GM12878 (cell line): ENCODE measurements around the gene KPNA4. TPM values are rescaled to one million over a fixed set of nuclear protein-coding genes. Genes with fewer than 3 reads are reported as not detected.
A peak's percentile ranks its signal among the peaks of the same experiment; 100 is the strongest.

ENCODE experiments used
- ATAC-seq: fragments of 200-7000 bp; cut with Tn5 transposase; 3 replicates; pipeline ENCODE4 v1.9.1; 2020; ENCODE audit warnings: mild to moderate bottlenecking, moderate library complexity
- BruUV-seq: library from RNA; stranded (reverse); fragments of 400-500 nt; replicated peaks from 2 replicates; lab custom pipeline; 2021; lab: Mats Ljungman, UMichigan
- CTCF ChIA-PET: fragments of 300-600 bp; sonication (Branson Sonifier 250); formaldehyde crosslinking; extraction: SDS; loops from one replicate; lab custom pipeline; 2021; ENCODE audit warnings: inconsistent platforms; lab: Yijun Ruan, JAX
- POLR2A ChIA-PET: fragments of 350-600 bp; formaldehyde crosslinking; extraction: SDS; loops from one replicate; lab custom pipeline; 2021; ENCODE audit warnings: inconsistent platforms; lab: Charles Lee
- RAD21 ChIA-PET: fragments of 300-600 bp; sonication (Branson Sonifier 250); formaldehyde crosslinking; loops from one replicate; lab custom pipeline; 2023; ENCODE audit warnings: antibody characterized with exemption; ENCODE audit not compliant: unreplicated experiment; lab: Charles Lee
- SMC1A ChIA-PET: fragments of 300-600 bp; sonication (Branson Sonifier 250); formaldehyde crosslinking; loops from one replicate; lab custom pipeline; 2023; ENCODE audit not compliant: unreplicated experiment, uncharacterized antibody; lab: Charles Lee
- DNase-seq: peaks from one replicate; pipeline ENCODE4 v3.0.0-alpha.2; 2011; ENCODE audit warnings: low read depth, low spot score
- FAIRE-seq: peaks from 3 replicates; lab custom pipeline; 2011; peaks lifted over from hg19 to GRCh38; lab: Jason Lieb, UNC
- H2AFZ ChIP-seq: 2 replicates; pipeline ENCODE4 v1.6.0; 2011; ENCODE audit warnings: low read depth, low read length, control low read depth; ENCODE audit not compliant: control insufficient read depth
- H3K27ac ChIP-seq: 2 replicates; pipeline ENCODE4 v1.5.1; 2011; ENCODE audit warnings: control low read depth; ENCODE audit not compliant: control insufficient read depth, insufficient read depth
- H3K27me3 ChIP-seq, 2 experiments: replicated peaks in 1 of 2; 2 replicates each; pipeline versions ENCODE4 v1.6.0 to v1.6.1; 2011; ENCODE audit warnings: low read length in 1 of 2; ENCODE audit not compliant: control insufficient read depth in 2 of 2, insufficient read depth in 2 of 2
- H3K36me3 ChIP-seq, 2 experiments: 2 replicates each; pipeline ENCODE4 v1.5.1; 2011; ENCODE audit warnings: low read length in 1 of 2; ENCODE audit not compliant: control insufficient read depth in 2 of 2, insufficient read depth in 2 of 2
- H3K4me1 ChIP-seq: 2 replicates; pipeline ENCODE4 v1.6.1; 2011; ENCODE audit warnings: mild to moderate bottlenecking, low read length, moderate library complexity, mixed read lengths; ENCODE audit not compliant: control insufficient read depth, insufficient read depth
- H3K4me2 ChIP-seq: 2 replicates; pipeline ENCODE4 v1.6.0; 2011; ENCODE audit warnings: control low read depth; ENCODE audit not compliant: control insufficient read depth, insufficient read depth
- H3K4me3 ChIP-seq: fragments of 200-600 bp; sonication (generic); 2 replicates; pipeline ENCODE4 v1.5.1; 2016
- H3K79me2 ChIP-seq: 2 replicates; pipeline ENCODE4 v1.6.0; 2011; ENCODE audit warnings: low read length; ENCODE audit not compliant: control insufficient read depth, insufficient read depth
- H3K9ac ChIP-seq: 2 replicates; pipeline ENCODE4 v1.8.0; 2011; ENCODE audit warnings: low read length, control low read depth, mixed read lengths; ENCODE audit not compliant: control insufficient read depth, insufficient read depth
- H3K9me3 ChIP-seq: replicated peaks from 3 replicates; pipeline ENCODE4 v1.5.1; 2011; ENCODE audit warnings: mild to moderate bottlenecking, low read length; ENCODE audit not compliant: control insufficient read depth, insufficient read depth
- H4K20me1 ChIP-seq: 2 replicates; pipeline ENCODE4 v1.6.0; 2011; ENCODE audit not compliant: control insufficient read depth, insufficient read depth
- BMI1 ChIP-seq: fragments of 450-650 bp; IDR thresholded peaks from 2 replicates; pipeline ENCODE4 v1.6.1; 2016; ENCODE audit warnings: mild to moderate bottlenecking, moderate library complexity, borderline replicate concordance
- CHD4 ChIP-seq: fragments of 200-600 bp; sonication (generic); IDR thresholded peaks from 2 replicates; pipeline ENCODE4 v1.6.1; 2016; ENCODE audit warnings: mild to moderate bottlenecking
- FOS ChIP-seq: IDR thresholded peaks from 3 replicates; pipeline ENCODE4 v1.6.1; 2011; ENCODE audit warnings: borderline replicate concordance; ENCODE audit not compliant: insufficient read length; ENCODE audit errors: extremely low read depth
- GATAD2B ChIP-seq: fragments of 450-650 bp; conservative IDR thresholded peaks from 2 replicates; pipeline ENCODE4 v1.6.1; 2017; ENCODE audit warnings: low read depth, mild to moderate bottlenecking, moderate library complexity
- IKZF1 ChIP-seq: fragments of 450-650 bp; conservative IDR thresholded peaks from 2 replicates; pipeline ENCODE4 v1.6.1; 2017; ENCODE audit warnings: antibody characterized with exemption, mild to moderate bottlenecking
- JUNB ChIP-seq: IDR thresholded peaks from 2 replicates; pipeline ENCODE4 v1.6.1; 2016; ENCODE audit warnings: antibody characterized with exemption, mild to moderate bottlenecking
- KLF5 ChIP-seq: fragments of 450-650 bp; IDR thresholded peaks from 2 replicates; pipeline ENCODE4 v1.6.1; 2014; ENCODE audit warnings: mild to moderate bottlenecking; ENCODE audit not compliant: partially characterized antibody
- MLLT1 ChIP-seq: fragments of 450-650 bp; IDR thresholded peaks from 2 replicates; pipeline ENCODE4 v1.6.1; 2016; ENCODE audit warnings: mild to moderate bottlenecking
- MTA3 ChIP-seq: IDR thresholded peaks from 2 replicates; pipeline ENCODE4 v1.6.1; 2012; ENCODE audit warnings: low read length, inconsistent platforms, borderline replicate concordance
- MYB ChIP-seq: fragments of 150-350 bp; IDR thresholded peaks from 2 replicates; pipeline ENCODE4 v1.6.1; 2014; ENCODE audit warnings: mild to moderate bottlenecking, low read depth, low read length, borderline replicate concordance
- RBBP5 ChIP-seq: fragments of 200-600 bp; sonication (generic); conservative IDR thresholded peaks from 2 replicates; pipeline ENCODE4 v1.6.1; 2016
- RCOR1 ChIP-seq: conservative IDR thresholded peaks from 2 replicates; pipeline ENCODE4 v1.6.1; 2012; ENCODE audit warnings: low read depth, low read length, improper control_type of control experiment
- SPI1 ChIP-seq: IDR thresholded peaks from 2 replicates; pipeline ENCODE4 v1.6.1; 2011; ENCODE audit warnings: low read depth, mild to moderate bottlenecking, low read length, moderate library complexity, borderline replicate concordance; ENCODE audit not compliant: insufficient read depth
- SREBF2 ChIP-seq: IDR thresholded peaks from 2 replicates; pipeline ENCODE4 v1.6.1; 2012; ENCODE audit warnings: mild to moderate bottlenecking, low read length
- USF2 ChIP-seq: IDR thresholded peaks from 2 replicates; pipeline ENCODE4 v1.6.1; 2011; ENCODE audit warnings: low read depth, low read length, improper control_type of control experiment, borderline replicate concordance
- WRNIP1 ChIP-seq: IDR thresholded peaks from 2 replicates; pipeline ENCODE4 v1.6.1; 2011; ENCODE audit warnings: low read depth, low read length, improper control_type of control experiment, borderline replicate concordance
- ZSCAN29 ChIP-seq: fragments of 450-650 bp; IDR thresholded peaks from 2 replicates; pipeline ENCODE4 v1.6.1; 2017; ENCODE audit warnings: mild to moderate bottlenecking, moderate library complexity
- ZZZ3 ChIP-seq: IDR thresholded peaks from 2 replicates; pipeline ENCODE4 v1.6.1; 2011; ENCODE audit warnings: low read depth; ENCODE audit not compliant: control insufficient read depth, insufficient read length
- WGBS: methylation state at CpG from one replicate; pipeline ENCODE4 v1.1.6; 2016; ENCODE audit warnings: low lambda C conversion rate; ENCODE audit not compliant: insufficient replicate concordance, insufficient coverage; ENCODE audit errors: missing lambda C conversion rate; 5-methylcytosine and 5-hydroxymethylcytosine counted together
- in situ Hi-C: fragments of 300-500 bp; cut with MboI; formaldehyde crosslinking; loops from 9 replicates; pipeline ENCODE4 v1.14.3; 2018; ENCODE audit warnings: mixed read lengths
- intact Hi-C: fragments of 100-400 bp; cut with micrococcal nuclease; formaldehyde crosslinking; loops from one replicate; pipeline ENCODE4 v1.14.2; 2022; ENCODE audit not compliant: unreplicated experiment
- polyA plus RNA-seq, 11 experiments: library from polyadenylated mRNA; depleted of rRNA in 4 of 11; unstranded in 6 of 11; stranded (reverse) in 5 of 11; fragments of >200 nt; fragmentation: Nextera tagmentation in 4 of 11; fragmentation: Illumina TruSeq in 1 of 11; extraction: Ambion mirVana in 4 of 11; extraction: Trizol in 1 of 11; gene quantifications; 1 replicate in 1 of 11; 2 replicates in 10 of 11; pipeline versions ENCODE4 v1.2.1 to v1.2.3, GENCODE V29; 2011 to 2016; ENCODE audit warnings: inconsistent platforms in 2 of 11, missing spikeins in 2 of 11, low read depth in 1 of 11
- total RNA-seq, 4 experiments: library from RNA; depleted of rRNA in 3 of 4; stranded (reverse); fragments of >200 nt in 3 of 4; fragmentation: Illumina TruSeq in 1 of 4; extraction: Trizol in 1 of 4; gene quantifications; 2 replicates each; pipeline versions ENCODE4 v1.2.1 to v1.2.3, GENCODE V29; 2013 to 2021

KPNA4 gene
- total and polyA plus RNA-seq, 10 of the 15 experiments (the other 5 are each of a cell fraction or from before 2014, with no cell fraction given) = 9.9 to 40.6 (median 18.1) TPM

- DNase-seq (no peak), FAIRE-seq (peak; percentile 35), ATAC-seq (no peak)
- H3K79me2 ChIP-seq = peaks cover 10% of the 10 kb centered on the region
- in situ Hi-C loops = loop anchor here (10.0 kb wide), 1 partner anchor 655 kb away; the partner anchor contains the start of gene NMD3
- no peak overlapping the region for H3K9ac ChIP-seq
- H2AFZ ChIP-seq = no peak overlapping the region
- H3K27ac ChIP-seq = no peak overlapping the region
- SMC1A ChIA-PET = interaction anchor here (1.4 kb wide), 1 partner anchor 14 kb away, joined by 3 read pairs; no protein-coding TSS in a partner anchor
- no peaks in the 10 kb centered on the region for H3K4me1 ChIP-seq
- CTCF ChIA-PET = interaction anchor here (1.0 kb wide), 1 partner anchor 102 kb away, joined by 3 read pairs; no protein-coding TSS in a partner anchor
- no peaks in the 10 kb centered on the region for H3K36me3 ChIP-seq
- H3K4me2 ChIP-seq = no peak overlapping the region
- intact Hi-C loops = no loop called here
- no TSS peak for BruUV-seq
- H3K9me3 ChIP-seq = no peaks in the 10 kb centered on the region; the same call in 2 of the 3 replicates
- H4K20me1 ChIP-seq = no peaks in the 10 kb centered on the region
- WGBS = 77% methylated on average over 4 of the region's 4 CpGs
- TF ChIP-seq GATAD2B (no peak), CHD4 (no peak), ZSCAN29 (no peak), MYB (no peak), RBBP5 (no peak), MTA3 (no peak), SPI1 (no peak), RCOR1 (no peak), BMI1 (no peak), ZZZ3 (no peak), JUNB (no peak), FOS (no peak), MLLT1 (no peak), KLF5 (no peak), WRNIP1 (no peak), SREBF2 (no peak), USF2 (no peak), IKZF1 (no peak)
- H3K4me3 ChIP-seq = no peak overlapping the region
- POLR2A ChIA-PET = interaction anchor here (1.2 kb wide), 1 partner anchor 11 kb away, joined by 4 read pairs; no protein-coding TSS in a partner anchor
- H3K27me3 ChIP-seq = no peaks in the 10 kb centered on the region
- RAD21 ChIA-PET = interaction anchor here (0.7 to 1.0 kb wide), 2 partner anchors 9 to 537 kb away, joined by 3 to 5 read pairs; no protein-coding TSS in a partner anchor
Measured at GRCh38 chr3:160569894-160570652, 4.7 kb upstream of the KPNA4 start.
